ENCODE results near the gene MFAP1.
"Not testable (repeated sequence)": the region's sequence is repeated elsewhere in the genome, so short reads cannot be mapped to it uniquely, and the experiment has no call there.

The MFAP1 gene

GRCh38 chr15:43824302-43825246 is at the start of gene MFAP1:
Gene MFAP1, minus strand, starts transcription at chr15:43824690. Its CDS starts 121 bp downstream, at chr15:43824569.
- peak; percentile 97 for DNase-seq

- DNase-seq: no peak
Observed at GRCh38 chr15:43873651-43874050, 49.2 kb upstream of the MFAP1 start.

GRCh38 chr15:43872416-43873020 is 48.0 kb upstream of the MFAP1 start:
- DNase-seq: peak; percentile 15

- no peak for DNase-seq
Observed at GRCh38 chr15:43871835-43872234, 47.3 kb upstream of the MFAP1 start.

- DNase-seq: no peak
Observed at GRCh38 chr15:43868406-43868805, 43.9 kb upstream of the MFAP1 start.

- DNase-seq: no peak
Observed at GRCh38 chr15:43867096-43867495, 42.6 kb upstream of the MFAP1 start.

GRCh38 chr15:43866636-43867035 is 42.1 kb upstream of the MFAP1 start:
- not testable (repeated sequence) for DNase-seq

- DNase-seq: no peak
Observed at GRCh38 chr15:43859546-43859945, 35.1 kb upstream of the MFAP1 start.

GRCh38 chr15:43854801-43855200 is 30.3 kb upstream of the MFAP1 start:
- no peak for DNase-seq

- no peak for DNase-seq
Observed at GRCh38 chr15:43852607-43853006, 28.1 kb upstream of the MFAP1 start.

GRCh38 chr15:43851251-43851650 is 26.8 kb upstream of the MFAP1 start:
- DNase-seq: no peak

- no peak for DNase-seq
Observed at GRCh38 chr15:43845421-43845820, 20.9 kb upstream of the MFAP1 start.

GRCh38 chr15:43832485-43832884 is 8.0 kb upstream of the MFAP1 start:
- DNase-seq: not testable (repeated sequence)

GRCh38 chr15:43831519-43832052 is 7.1 kb upstream of the MFAP1 start:
- not testable (repeated sequence) for DNase-seq

- not testable (repeated sequence) for DNase-seq
Observed at GRCh38 chr15:43830691-43831275, 6.3 kb upstream of the MFAP1 start.

GRCh38 chr15:43829951-43830540 is 5.6 kb upstream of the MFAP1 start:
- DNase-seq: not testable (repeated sequence)

- no peak for DNase-seq
Observed at GRCh38 chr15:43828061-43828657, 3.7 kb upstream of the MFAP1 start.

GRCh38 chr15:43826508-43827341 is 2.2 kb upstream of the MFAP1 start, which contains the start of gene WDR76:
Gene WDR76, plus strand, starts transcription at chr15:43827002. Its CDS starts 31 bp downstream, at chr15:43827033.
- peak; percentile 81 for DNase-seq

GRCh38 chr15:43826029-43826507 is 1.6 kb upstream of the MFAP1 start:
- DNase-seq: no peak

GRCh38 chr15:43825305-43825704 is 815 bp upstream of the MFAP1 start:
- not testable (repeated sequence) for DNase-seq

- DNase-seq: no peak
Observed at GRCh38 chr15:43821505-43821904, 3.0 kb downstream of the MFAP1 start.

Data from NCI-H345 (cell line).